HG02623 (cell line): ENCODE measurements around the gene HDDC3.

Experiments used
- ATAC-seq: cut with Tn5 transposase; IDR thresholded peaks from one replicate; pipeline ENCODE4 v1.9.1; 2021; ENCODE audit warnings: moderate library complexity; ENCODE audit not compliant: unreplicated experiment

HDDC3 gene

GRCh38 chr15:90954712-90955623 is 22.6 kb upstream of the HDDC3 start, which contains the start of gene RCCD1:
Gene RCCD1, plus strand, starts transcription at chr15:90954884. Its CDS starts 1,851 bp downstream, at chr15:90956735.
- peak; percentile 96 for ATAC-seq

- no peak for ATAC-seq
Observed at GRCh38 chr15:90953947-90954711, 21.8 kb upstream of the HDDC3 start.

GRCh38 chr15:90952901-90953677 is 20.7 kb upstream of the HDDC3 start:
- no peak for ATAC-seq

GRCh38 chr15:90950676-90951075 is 18.3 kb upstream of the HDDC3 start:
- no peak for ATAC-seq

- no peak for ATAC-seq
Observed at GRCh38 chr15:90949979-90950675, 17.8 kb upstream of the HDDC3 start.

DNA sequence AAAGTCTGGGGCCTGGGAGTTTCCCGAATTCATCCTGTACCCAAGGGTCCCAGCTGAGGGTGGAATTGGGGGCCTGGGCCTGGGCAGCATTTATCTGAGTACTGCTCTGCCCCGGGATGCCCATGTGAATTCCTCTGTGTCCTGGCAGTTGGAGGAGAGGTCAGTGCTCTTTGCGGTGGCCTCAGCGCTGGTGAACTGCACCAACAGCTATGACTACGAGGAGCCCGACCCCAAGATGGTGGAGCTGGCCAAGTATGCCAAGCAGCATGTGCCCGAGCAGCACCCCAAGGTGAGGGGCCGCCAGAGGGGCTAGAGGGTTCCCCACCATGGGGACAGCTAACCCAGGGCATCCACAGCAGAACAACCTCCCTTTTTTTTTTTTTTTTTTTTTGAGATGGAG is 16.2 kb upstream of the HDDC3 start:
- no peak for ATAC-seq

- no peak for ATAC-seq
Observed at GRCh38 chr15:90947577-90948357, 15.4 kb upstream of the HDDC3 start.

DNA sequence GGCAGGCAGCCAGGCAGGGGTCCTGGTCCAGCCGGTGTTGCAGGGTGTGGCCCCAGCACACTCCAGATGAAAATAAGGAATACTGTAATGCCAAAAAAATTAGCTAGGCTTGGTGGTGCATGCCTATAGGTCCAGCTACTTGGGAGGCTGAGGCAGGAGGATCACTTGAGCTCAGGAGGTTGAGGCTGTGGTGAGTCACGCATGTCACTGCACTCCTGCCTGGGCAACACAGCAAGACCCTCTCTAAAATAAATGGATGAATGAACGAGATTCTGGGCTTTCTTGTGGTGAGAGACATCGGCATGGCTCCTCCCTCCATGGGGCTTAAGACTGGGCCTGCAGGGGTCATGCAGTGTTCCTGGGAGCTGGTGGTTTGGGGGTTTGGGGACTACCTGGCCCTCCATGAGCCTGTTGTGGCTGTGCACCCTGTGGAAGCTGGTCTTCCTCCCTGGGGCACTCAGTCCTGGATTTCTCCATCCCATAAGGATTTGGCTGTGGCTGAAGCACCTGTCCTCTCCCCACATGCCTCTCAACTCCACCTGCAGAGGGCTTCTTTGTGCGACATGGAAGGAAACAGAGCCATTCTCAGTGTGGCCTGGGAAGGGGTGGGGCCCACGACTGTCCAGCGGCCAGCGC is 14.7 kb upstream of the HDDC3 start:
- ATAC-seq, result no peak

DNA sequence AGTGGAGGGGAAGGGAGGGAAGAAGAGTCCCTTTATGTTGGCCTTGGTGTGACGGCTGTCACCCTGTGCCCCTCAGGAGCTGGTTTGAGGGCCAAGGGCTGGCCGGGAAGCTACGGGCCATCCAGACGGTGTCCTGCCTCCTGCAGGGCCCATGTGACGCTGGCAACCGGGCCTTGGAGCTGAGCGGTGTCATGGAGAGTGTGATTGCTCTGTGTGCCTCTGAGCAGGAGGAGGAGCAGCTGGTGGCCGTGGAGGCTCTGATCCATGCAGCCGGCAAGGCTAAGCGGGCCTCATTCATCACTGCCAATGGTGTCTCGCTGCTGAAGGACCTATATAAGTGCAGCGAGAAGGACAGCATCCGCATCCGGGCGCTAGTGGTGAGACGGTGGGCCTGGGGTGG is 14.2 kb upstream of the HDDC3 start:
- ATAC-seq, result no peak

- ATAC-seq, result no peak
Observed at GRCh38 chr15:90945091-90945490, 12.7 kb upstream of the HDDC3 start.

DNA sequence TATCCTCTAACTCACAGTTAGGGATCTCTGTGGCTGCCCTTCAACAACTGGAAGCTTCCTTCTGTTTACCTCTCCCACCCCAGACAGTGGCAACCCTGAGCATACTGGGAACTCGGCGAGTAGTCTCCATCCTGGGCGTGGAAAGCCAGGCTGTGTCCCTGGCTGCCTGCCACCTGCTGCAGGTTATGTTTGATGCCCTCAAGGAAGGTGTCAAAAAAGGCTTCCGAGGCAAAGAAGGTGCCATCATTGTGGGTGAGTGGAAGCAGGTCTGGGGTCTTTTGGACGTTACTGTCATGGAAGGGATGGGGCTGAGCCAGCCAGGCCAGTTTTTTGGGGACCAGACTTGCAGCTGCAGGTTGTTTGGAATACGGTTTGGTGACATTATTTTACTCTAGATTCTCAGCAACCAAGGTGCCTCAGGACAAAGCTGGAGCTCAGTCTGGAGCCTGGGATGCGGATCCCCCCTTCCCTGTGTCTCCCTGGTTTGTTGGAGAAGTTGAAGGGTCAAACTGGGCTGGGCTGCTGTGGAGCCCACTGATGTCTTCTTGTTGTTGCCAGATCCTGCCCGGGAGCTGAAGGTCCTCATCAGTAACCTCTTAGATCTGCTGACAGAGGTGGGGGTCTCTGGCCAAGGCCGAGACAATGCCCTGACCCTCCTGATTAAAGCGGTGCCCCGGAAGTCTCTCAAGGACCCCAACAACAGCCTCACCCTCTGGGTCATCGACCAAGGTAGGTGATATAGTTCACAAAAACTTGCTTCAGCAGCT is 10.2 kb upstream of the HDDC3 start:
- no peak for ATAC-seq

DNA sequence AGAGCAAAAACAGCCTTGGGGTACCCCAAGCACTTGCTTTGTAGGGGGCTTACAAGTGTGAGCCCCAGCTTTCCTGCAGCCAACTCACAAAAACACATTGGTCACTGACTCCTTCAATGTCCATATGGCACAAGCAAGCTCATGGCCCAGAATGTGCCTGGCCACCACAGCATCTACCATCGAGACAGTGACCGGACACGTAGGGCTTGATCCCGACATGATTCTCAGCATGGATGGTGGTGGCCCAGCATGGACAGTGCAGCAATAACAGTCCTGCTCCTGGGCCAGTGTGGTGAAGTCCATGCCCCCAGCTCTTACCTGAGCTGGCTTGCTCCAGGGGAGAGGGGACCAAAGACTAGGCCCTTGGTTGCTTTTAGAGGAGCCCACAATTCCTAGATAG is 8.7 kb upstream of the HDDC3 start:
- ATAC-seq, result no peak

GRCh38 chr15:90939756-90940155 is 7.4 kb upstream of the HDDC3 start:
- no peak for ATAC-seq

- ATAC-seq, result no peak
Observed at GRCh38 chr15:90938261-90938660, 5.9 kb upstream of the HDDC3 start.

GRCh38 chr15:90936823-90937222 is 4.5 kb upstream of the HDDC3 start:
- no peak for ATAC-seq

GRCh38 chr15:90934949-90935751 is 2.8 kb upstream of the HDDC3 start, which contains the start of gene UNC45A:
Gene UNC45A, plus strand, starts transcription at chr15:90935285. Its CDS starts 40 bp downstream, at chr15:90935325.
- ATAC-seq, result peak; percentile 57

- ATAC-seq, result no peak
Observed at GRCh38 chr15:90934256-90934948, 2.1 kb upstream of the HDDC3 start.
